ENCODE measurements around the gene MYH14.

DNA sequence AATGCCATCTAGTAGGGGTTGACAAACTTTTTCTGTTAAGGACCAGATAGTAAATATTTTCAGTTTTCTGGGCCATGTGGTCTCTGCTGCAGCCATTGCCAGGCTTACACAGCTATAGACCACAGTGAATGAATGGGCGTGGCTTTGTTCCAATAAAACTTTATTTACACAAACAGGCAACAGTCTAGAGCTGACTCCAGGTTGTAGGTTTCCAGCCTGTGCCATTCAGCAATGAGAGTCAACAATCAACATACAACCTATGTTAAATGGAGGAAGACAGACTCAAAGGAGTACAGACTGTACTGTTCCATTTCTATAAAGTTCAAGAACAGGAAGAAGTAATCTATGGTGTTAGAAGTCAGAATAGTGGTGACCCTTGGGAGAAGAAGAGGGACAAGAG is 25.1 kb upstream of the MYH14 start:
- TF ChIP-seq ZZZ3 (IDR thresholded peaks at IDR 0.05; ENCODE audit: control insufficient read depth, insufficient read length, low read depth) (no peak), RBBP5 (conservative IDR thresholded peaks at IDR 0.05) (no peak), CEBPB (IDR thresholded peaks at IDR 0.05; ENCODE audit: borderline replicate concordance in 1 of 2, low read depth in 2 of 2, low read length in 2 of 2) (no peak), LARP7 (IDR thresholded peaks at IDR 0.05) (no peak), POLR2AphosphoS5 (IDR thresholded peaks at IDR 0.05; ENCODE audit: low read length) (no peak), JUND (IDR thresholded peaks at IDR 0.05; ENCODE audit: low read depth, low read length) (no peak), GABPA (IDR thresholded peaks at IDR 0.05; ENCODE audit: low read depth) (no peak), EZH2 (IDR thresholded peaks at IDR 0.05; ENCODE audit: borderline replicate concordance, control insufficient read depth, low read depth, low read length) (no peak), ATF2 (IDR thresholded peaks at IDR 0.05; ENCODE audit: low read length) (no peak), POLR2A (IDR thresholded peaks at IDR 0.05; ENCODE audit: low read depth, low read length) (no peak)
- TF ChIP-seq, protein P1, sequence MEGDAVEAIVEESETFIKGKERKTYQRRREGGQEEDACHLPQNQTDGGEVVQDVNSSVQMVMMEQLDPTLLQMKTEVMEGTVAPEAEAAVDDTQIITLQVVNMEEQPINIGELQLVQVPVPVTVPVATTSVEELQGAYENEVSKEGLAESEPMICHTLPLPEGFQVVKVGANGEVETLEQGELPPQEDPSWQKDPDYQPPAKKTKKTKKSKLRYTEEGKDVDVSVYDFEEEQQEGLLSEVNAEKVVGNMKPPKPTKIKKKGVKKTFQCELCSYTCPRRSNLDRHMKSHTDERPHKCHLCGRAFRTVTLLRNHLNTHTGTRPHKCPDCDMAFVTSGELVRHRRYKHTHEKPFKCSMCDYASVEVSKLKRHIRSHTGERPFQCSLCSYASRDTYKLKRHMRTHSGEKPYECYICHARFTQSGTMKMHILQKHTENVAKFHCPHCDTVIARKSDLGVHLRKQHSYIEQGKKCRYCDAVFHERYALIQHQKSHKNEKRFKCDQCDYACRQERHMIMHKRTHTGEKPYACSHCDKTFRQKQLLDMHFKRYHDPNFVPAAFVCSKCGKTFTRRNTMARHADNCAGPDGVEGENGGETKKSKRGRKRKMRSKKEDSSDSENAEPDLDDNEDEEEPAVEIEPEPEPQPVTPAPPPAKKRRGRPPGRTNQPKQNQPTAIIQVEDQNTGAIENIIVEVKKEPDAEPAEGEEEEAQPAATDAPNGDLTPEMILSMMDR (IDR thresholded peaks at IDR 0.05 in 2 of 3, conservative IDR thresholded peaks at IDR 0.05 in 1 of 3; ENCODE audit: control insufficient read depth in 2 of 3, extremely low read depth in 1 of 3, insufficient read depth in 1 of 3, low read depth in 3 of 3, low read length in 3 of 3) = no peak
- TF ChIP-seq, protein P2, sequence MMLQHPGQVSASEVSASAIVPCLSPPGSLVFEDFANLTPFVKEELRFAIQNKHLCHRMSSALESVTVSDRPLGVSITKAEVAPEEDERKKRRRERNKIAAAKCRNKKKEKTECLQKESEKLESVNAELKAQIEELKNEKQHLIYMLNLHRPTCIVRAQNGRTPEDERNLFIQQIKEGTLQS (IDR thresholded peaks at IDR 0.05; ENCODE audit: borderline replicate concordance, extremely low read depth, low read depth, low read length) = no peak

Data from GM12878 (cell line).